Measurements from ENCODE around the gene GBGT1. TPM values are rescaled to one million over a fixed set of nuclear protein-coding genes. Genes with fewer than 3 reads are reported as not detected.

GBGT1 gene
- total RNA-seq, 4 donors from 2014 or later: 10.6 to 32.3 (median 20.5) TPM

DNA sequence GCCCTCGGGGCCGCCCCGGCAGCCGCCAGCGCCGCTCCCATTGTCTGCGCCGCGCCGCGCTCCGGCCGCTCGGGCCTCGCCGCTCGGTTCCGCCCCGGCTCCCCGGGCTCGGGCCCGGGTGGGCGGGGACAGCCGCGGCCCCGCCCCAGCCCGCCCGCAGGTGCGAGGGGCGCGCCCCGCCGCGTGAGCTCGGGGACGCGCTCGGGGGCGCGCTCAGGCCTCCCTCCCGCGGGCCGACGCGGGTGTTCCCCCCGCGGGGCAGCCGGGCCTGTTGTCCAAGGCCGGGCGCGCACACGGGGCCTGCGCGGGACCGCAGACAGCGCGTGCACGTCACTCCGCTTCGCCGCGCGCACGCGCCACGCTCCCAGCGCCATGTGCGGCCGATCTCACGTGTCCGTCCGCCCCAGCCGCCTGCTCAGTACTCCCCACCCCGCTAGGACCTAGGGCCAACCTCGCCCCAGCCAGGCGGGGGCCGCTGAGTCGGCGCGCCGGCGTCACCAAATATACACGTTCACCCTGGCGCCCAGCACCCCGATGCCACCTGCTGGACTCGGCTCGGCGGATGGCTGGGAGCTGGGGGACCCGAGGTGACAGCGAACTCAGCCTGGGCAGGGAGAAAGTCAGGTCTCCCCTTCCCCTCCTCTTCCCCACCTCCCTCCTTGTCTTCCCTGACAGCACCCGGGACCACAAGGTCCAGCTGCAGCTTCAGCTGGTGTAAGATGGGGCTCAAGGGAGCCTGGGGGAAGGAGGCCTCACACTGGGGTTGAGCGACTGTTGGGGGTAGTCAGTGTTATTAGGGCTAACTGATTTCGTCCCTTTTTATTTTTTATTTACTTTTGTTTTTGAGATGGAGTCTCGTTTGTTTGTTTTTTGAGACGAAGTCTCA lies 14.3 kb downstream of the GBGT1 start:
- TF ChIP-seq, protein P1, sequence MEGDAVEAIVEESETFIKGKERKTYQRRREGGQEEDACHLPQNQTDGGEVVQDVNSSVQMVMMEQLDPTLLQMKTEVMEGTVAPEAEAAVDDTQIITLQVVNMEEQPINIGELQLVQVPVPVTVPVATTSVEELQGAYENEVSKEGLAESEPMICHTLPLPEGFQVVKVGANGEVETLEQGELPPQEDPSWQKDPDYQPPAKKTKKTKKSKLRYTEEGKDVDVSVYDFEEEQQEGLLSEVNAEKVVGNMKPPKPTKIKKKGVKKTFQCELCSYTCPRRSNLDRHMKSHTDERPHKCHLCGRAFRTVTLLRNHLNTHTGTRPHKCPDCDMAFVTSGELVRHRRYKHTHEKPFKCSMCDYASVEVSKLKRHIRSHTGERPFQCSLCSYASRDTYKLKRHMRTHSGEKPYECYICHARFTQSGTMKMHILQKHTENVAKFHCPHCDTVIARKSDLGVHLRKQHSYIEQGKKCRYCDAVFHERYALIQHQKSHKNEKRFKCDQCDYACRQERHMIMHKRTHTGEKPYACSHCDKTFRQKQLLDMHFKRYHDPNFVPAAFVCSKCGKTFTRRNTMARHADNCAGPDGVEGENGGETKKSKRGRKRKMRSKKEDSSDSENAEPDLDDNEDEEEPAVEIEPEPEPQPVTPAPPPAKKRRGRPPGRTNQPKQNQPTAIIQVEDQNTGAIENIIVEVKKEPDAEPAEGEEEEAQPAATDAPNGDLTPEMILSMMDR (IDR thresholded peaks at IDR 0.05; ENCODE audit: low read depth): no peak

DNA sequence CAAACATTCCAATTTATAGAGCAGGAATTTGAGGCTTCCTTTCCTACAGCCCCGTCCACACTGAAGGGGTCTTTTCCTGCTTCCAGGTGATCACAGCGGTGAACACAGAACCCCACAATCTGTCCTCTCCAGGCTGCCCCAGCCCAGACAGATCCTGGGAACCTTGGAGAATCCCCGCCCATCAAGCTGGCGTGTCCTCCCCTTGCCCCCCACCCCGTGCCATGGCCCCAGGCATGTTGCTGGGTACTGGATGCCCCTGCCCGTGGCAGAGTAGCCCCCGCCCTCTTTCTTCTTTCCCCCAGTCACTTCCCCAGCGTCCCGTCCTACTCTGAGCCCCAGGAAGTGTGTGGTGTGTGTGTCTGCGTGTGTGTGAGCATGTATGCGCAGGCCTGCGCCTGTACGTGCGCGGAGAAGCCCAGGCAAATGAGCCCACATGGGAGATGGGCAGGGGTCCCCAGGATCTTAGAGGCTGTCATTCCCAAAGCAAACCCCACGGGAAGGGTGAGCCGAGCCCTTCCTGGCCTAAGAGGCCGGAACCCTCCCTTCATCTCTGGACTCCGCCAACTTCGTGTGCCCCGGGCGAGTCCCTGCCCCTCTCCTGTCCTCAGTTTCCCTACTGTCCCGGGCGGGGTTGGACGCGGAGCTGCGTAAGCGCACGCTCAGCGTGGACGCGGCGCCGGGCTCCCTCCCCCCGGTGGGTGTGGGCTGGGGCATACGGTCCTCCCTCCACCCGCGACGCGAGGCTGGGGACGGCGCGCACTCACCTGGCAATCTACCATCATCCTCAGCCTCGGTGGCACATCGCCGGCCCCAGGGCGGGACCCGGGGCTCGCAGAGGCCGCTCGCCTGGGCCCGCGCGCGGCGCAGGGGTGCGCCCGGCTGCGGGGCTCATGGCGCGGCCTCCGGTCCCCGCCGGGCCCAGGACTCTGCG lies 15.2 kb downstream of the GBGT1 start:
- TF ChIP-seq, protein P1 (IDR thresholded peaks at IDR 0.05; ENCODE audit: low read depth): no peak

DNA sequence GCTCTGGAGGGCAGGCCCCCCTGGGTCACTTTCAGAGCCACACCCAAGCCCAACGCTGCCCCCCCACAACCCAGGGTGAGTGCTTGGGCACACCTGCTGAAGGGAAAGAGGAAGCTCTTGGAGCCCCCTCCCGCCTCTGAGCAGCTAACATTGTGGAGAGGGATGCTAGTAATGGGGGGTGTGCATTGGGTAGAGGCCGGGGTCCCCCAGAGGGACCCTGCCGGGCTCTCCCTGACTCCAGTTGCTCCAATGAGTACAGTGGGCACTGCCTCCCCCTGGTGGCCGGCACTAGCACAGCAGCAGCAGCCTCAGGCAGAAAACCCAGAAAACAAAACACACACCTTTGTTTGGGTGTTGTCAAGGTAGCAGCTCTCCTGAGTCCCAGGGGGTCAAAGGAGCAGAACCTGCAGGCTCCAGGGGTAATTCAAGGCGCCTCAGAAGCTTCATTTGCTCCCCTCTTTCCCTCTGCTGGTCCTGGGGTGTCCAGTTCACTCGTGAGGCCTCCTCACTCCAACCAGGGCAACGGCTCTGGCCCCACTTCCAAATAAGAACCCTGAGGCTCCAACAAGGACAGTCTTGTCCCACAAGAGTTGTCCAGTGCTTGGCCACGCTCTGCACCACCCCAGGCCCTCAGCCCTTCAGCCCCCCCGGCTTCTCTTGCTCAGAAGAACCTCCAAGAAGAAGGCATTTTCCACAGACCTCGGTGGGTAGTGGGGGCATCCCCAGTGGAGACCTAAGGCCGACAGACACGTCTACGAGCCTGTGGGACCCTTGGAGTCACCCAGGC lies 16.1 kb downstream of the GBGT1 start:
- TF ChIP-seq, protein P1 (IDR thresholded peaks at IDR 0.05; ENCODE audit: low read depth): no peak

DNA sequence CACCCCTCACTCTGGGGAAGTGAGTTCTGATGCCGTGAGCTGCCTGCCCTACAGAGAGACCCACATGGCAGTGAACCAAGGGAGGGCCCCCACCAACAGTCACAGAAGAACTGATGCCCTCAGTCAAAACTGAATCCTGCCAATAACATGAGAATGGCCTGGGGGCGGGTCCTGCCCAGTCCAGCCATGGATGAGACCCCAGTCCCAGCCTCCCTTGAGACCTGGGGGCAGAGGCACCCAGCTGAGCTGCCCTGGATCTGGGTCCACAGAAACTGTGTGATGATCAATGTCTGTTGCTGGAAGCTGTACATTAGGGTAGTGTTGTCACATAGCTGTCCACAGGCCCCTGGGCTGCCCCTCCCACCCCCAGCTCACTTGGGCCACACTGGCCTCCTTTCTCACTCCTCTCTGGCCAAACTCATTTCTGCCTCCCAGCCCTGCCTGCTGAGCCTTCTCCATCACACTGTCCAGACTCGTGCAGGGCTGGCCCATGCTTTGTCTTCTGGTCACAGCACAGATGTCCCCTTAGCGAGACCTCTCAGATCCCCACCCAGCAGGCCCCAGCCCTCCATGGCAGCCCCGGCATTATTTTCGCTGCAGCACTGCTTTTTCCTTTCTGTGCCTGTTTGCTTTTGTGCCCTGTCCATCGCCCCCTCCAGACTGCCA lies 16.8 kb downstream of the GBGT1 start:
- TF ChIP-seq, protein P1 (IDR thresholded peaks at IDR 0.05; ENCODE audit: low read depth): no peak

DNA sequence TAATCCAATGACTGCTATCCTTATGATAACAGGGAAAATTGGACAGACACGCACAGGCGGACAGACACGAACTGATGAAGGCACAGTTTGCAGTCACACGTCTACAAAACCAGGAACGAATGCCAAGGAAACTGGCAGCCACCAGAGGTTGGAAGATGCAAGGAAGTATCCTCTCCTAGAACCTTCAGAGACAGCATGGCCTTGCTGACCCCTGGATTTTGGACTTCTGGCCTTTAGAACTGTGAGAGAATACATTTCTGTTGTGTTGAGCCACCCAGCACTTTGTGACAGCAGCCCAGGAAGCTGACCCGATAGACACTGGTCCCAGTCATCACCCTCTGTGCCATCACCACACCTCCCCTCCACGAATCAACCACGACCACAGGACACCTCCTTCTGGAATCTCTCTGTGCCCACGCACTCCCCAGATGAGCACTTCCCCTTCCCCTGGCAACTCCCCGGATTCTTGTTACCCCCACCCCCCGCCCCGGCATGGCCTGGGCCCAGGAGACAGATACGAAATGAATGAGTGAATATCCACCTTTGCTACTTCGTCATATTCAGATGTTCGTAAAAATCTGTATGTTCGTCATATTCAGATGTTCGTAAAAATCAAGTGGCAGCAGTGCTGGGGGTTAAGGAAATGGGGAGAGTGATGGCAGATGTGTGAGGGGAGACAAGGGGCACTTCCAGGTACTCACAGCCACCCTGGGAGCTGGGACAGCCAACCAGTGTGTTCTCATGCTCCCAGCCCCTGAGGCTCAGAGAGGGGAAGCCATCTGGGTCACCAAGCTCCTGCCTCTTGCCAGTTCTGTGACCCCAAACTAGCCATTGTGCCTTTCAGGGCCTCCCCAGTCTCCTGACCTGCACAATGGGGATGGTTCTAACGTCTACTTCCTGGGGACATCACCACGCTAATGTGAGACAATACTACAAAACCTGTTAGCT lies 18.5 kb downstream of the GBGT1 start:
- TF ChIP-seq, protein P1 (IDR thresholded peaks at IDR 0.05; ENCODE audit: low read depth): no peak
